ENCODE data around the gene PRKN.

DNA sequence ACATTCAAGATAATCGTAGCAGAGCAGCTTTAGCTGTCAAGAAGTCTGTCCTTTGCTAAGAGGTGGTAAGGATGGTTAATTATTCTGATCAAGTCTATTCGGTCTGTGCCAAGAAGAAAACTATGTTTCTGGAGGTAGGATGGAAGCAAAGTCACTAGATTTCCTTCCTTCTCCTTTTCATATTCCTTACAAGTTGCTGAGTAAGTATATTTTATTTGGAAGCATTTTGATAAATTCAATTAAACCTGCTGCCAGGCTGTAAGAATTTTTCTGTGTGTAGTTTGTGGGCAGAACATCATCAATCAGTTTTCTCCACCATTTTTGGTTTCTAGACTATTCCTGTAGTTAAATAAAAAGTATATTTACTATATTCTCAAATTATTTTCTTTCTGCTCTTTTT is 311.3 kb downstream of the PRKN start:
- no peak for TF ChIP-seq POLR2A (IDR thresholded peaks at IDR 0.05; ENCODE audit: low read length)
- no peak for TF ChIP-seq GATA1 (IDR thresholded peaks at IDR 0.05; ENCODE audit: low read depth, low read length)
